Endometrial microvascular endothelial cells (primary cell): ENCODE data around the gene DMRTA2. TPM values are rescaled to one million over a fixed set of nuclear protein-coding genes. Genes with fewer than 3 reads are reported as not detected.
"Not testable (repeated sequence)": the region's sequence is repeated elsewhere in the genome, so short reads cannot be mapped to it uniquely, and the experiment has no call there.

Source experiments
- in situ Hi-C: cut with HindIII; loops from 2 replicates; pipeline ENCODE4 v1.10.0; 2017; ENCODE audit warnings: low sequenced_read_pairs, low pct_unique_long_range_greater_than_20kb; ENCODE audit errors: inconsistent ontology term
- total RNA-seq: library from RNA; depleted of rRNA; stranded (reverse); fragments of >200 nt; gene quantifications from one replicate; pipeline ENCODE4 v1.2.3, GENCODE V29; 2015; ENCODE audit errors: inconsistent ontology term

Gene DMRTA2
- total RNA-seq, 1 donor from 2014 or later = not detected

DNA sequence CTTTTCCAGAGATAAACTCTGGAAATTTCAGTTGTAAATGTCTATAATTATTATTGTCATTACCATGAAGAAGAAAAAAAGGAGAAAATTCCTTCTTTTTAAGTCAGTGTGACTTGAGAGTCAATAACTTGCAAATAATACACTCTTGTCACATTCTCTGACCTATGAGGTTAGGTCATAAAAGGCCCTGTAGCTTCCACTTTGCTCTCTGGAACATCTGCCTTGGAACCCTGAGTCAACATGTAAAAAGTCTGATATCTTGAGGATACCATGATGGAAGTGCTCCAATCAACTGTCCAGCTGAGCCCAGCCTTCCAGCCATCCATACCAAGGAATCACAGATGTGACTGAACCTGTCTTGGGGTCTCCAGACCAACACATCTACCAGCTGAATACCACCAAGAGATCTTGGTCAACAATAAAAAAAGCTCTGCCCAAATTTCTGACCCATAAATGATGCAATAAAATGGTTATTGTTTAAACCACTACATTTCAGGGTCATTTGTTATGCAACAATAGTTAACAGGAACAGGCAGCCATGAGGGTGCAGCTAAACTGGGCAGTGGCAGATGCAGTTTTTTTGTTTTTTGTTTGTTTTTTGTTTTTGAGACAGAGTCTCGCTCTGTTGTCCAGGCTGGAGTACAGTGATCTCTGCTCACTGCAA is 10.3 kb downstream of the DMRTA2 start:
- in situ Hi-C loops = no loop called here

DNA sequence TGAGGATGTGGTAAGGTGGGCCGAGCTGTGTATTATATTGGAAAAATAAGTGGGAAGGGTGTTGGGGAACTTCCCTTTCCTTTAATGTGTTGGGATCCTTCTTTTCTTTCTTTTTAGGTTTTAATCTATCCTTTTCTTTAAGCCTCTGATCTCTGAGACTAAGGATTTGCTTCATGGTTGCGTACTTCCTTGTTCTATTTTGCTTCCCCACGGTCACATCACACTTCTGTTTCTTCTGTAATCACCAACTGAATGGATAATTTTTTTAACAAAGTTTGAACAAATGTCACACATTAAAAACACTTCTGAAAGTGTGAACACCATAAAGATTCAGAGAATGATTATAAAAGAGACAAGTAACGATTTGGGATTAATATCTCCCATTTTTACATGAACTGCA is 17.4 kb downstream of the DMRTA2 start:
- in situ Hi-C loops = no loop called here

DNA sequence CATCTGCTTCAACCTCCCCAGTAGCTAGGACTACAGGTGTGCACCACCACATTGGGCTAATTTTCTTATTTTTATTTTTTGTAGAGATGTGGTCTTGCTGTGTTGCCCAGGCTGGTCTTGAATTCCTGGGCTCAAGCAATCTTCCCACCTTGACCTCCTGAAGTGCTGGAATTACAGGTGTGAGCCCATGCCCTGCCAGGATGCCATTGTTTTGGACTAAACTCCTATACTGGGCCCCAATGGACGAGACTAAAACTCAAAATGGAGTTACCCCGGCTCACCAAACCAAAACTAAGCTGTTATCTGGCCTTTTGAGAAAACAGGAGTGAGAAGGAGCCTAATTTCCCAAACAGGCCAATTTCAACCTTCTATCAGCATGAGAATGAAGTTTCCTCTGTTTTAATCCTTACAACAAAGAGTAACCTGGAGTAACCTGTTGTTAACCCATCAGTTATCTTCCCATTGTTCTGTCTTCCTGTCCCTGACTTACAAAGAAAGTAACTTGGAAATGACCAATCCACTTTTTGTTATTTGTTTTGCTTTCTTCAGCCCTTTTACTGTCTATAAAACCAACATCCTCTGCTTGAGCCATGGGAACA is 29.6 kb downstream of the DMRTA2 start:
- in situ Hi-C loops = no loop called here

DNA sequence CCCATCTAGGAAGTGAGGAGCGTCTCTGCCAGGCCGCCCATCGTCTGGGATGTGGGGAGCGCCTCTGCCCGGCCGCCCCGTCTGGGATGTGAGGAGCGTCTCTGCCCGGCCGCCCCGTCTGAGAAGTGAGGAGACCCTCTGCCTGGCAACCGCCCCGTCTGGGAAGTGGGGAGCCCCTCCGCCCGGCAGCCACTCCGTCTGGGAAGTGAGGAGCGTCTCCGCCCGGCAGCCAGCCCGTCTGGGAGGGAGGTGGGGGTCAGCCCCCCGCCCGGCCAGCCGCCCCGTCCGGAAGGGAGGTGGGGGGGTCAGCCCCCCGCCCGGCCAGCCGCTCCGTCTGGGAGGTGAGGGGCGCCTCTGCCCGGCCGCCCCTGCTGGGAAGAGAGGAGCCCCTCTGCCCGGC is 41.7 kb downstream of the DMRTA2 start:
- in situ Hi-C loops = not testable (repeated sequence)

DNA sequence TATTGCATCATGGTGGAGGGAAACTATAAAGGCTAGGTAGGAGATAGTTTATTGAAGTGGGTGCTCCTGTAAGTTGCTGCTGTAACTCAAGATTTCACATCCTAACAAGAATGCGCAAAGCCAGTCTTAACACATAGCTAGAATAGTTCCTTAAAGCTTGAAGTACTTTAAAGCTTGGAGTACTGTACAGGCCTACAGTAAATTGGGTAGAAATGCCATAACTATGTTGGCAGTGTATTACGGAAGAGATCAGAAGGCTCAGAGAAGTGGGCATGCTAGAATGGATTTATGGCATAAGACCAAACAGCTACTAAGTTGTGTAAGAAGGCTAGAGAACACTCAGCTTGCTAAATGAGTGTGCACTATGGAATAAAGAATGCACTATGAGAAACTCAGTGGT is 44.5 kb downstream of the DMRTA2 start:
- in situ Hi-C loops = no loop called here

DNA sequence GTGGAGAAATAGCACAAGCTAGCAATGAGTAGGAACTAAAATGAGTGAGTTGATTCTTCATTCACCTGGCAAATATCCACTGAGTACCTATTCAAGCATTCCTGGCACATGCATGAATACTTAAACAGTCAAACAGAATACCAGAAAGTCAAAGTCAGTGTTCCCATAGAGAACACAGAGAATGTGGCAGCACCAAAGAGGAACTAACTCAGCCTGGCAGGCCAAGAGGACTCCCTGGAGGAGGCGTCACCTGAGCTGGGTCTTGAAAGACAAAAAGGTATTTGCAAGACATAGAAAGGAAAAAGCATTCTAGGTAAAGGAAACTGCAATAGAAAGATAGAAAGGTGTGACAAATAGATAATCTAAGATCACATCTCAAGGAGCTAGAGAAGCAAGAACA is 49.7 kb downstream of the DMRTA2 start:
- in situ Hi-C loops = no loop called here

DNA sequence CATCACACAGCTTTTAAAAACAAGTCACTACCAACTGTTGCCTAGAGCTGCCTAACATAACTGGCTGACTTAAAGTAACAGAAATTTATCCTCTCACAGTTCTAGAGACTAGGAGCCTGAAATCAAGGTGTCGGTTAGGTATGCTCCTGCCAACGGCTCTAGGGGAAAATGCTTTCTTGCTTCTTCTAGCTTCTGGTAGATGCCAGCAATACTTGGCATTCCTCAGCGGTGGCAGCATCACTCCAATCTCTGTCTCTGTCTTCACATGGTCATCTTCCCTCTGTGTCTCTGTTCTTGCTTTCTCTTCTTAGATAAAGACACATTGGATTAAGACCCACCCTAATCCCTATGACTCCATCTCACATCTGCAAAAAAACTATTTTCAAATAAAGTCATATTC is 51.5 kb downstream of the DMRTA2 start:
- in situ Hi-C loops = no loop called here

DNA sequence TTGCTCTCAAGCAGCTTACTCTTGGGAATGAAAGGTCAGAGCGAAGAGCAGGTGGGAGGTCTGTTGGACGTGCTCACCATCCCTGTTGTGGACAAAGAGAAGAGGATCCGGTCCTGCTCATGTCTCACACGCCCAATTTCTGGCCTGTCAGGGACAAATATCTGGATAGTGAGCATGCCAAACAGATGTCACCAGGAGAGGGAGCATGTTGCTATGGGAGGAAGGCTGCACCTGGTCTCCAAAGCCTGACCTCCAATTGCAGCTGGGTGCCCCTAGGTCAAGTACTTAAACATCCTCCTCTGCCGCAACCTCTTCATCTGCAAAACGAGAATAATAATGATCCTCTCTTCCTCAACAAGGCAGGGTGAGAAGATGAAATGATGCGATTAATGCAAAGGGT is 53.4 kb downstream of the DMRTA2 start:
- in situ Hi-C loops = no loop called here

DNA sequence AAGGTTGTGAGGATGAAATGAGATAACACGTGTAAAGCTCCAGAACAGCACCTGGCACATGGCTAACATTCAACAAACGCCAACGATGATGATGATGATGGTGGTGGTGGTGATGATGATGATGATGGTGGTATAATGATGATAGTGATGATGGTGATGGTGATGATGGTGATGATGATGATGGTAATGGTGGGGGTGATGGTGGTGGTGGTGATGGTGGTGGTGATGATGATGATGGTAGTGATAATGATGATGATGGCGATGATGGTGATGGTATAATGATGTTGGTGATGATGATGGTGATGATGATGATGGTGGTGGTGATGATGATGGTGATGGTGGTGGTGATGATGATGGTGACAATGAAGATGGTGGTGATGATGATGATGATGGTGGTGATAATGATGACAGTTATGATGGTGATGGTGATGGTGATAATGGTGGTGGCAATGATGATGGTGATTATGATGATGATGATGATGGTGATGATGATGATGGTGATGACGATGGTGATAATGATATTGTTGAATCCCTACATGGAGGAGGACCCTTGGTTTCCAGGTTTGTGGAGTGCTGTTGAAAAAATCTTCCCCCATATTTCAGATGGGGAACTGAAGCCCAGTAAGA is 54.1 kb downstream of the DMRTA2 start:
- in situ Hi-C loops = no loop called here

DNA sequence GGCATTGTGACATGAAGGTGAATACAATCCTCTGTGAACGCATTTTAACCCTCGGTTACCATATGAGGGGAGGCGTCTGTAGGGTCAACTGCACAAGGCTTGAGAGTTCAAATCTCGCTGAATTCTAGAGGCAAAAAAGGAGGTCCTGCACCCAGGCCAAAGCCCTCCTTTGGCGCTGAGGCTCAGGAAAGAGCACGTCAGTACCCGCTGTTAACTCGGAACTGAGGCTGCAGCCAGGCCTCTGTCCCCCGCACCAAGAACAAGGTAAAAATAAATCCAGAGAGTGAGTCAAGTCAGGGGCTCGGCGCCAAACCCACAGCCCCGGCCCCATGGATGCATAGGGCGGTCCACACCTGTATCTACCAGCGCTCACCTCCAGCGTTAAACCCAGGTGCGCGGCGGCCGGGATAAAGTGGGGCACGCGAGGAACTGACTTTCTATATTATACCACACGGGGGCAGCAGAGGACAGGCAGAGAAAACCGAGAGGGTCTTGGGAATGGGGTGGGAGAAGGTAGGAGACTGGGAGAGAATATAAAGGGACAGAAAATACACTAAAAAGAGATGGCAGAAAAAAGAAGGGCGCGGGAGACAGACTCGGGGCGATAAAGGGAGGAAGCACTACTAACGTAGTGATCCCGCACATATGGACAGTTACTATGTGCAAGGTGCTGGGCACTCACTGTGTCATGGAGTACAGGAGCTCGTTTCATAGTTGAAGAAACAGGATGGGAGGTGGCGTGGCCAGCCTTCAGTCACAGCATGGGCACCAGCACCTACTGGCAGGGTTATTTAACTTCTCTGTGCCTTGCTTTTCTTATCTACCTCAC is 54.9 kb downstream of the DMRTA2 start:
- in situ Hi-C loops = no loop called here
